Hepatocyte (in vitro differentiated cells): ENCODE results near the gene ASTN2.

Source experiments
- CTCF ChIP-seq: fragments of 200-600 bp; sonication (generic); IDR thresholded peaks from 2 replicates; pipeline ENCODE4 v1.5.1; 2016; ENCODE audit warnings: antibody characterized with exemption, mild to moderate bottlenecking; ENCODE audit not compliant: poor library complexity
- EZH2 ChIP-seq: fragments of 200-600 bp; sonication (generic); IDR thresholded peaks from 2 replicates; pipeline ENCODE4 v1.6.1; 2016; ENCODE audit warnings: antibody characterized with exemption, mild to moderate bottlenecking, borderline replicate concordance
- EZH2phosphoT487 ChIP-seq: fragments of 200-600 bp; sonication (generic); IDR thresholded peaks from one replicate; pipeline ENCODE4 v1.6.1; 2018; ENCODE audit warnings: antibody characterized with exemption, mild to moderate bottlenecking, low read depth, moderate library complexity; ENCODE audit not compliant: unreplicated experiment, severe bottlenecking

GRCh38 chr9:116497095-116497890 is 917.6 kb downstream of the ASTN2 start:
- TF ChIP-seq EZH2 (no peak), EZH2phosphoT487 (no peak), CTCF (no peak)
